Kidney (tissue), 14 donors: ENCODE data around the gene HRH1. TPM values are rescaled to one million over a fixed set of nuclear protein-coding genes. Genes with fewer than 3 reads are reported as not detected.

Experiments
- DNase-seq, 5 donors: peaks; one replicate each; pipeline ENCODE4 v3.0.0-alpha.2; 2013 to 2020
- FAIRE-seq: peaks from 2 replicates; lab custom pipeline; 2012; peaks lifted over from hg19 to GRCh38; lab: Jason Lieb, UNC
- H3K27ac ChIP-seq, 2 donors: one replicate each; pipeline ENCODE4 v1.7.0; 2013; ENCODE audit warnings: low read depth in 2 of 2, low read length in 2 of 2, inconsistent platforms in 1 of 2
- H3K27me3 ChIP-seq: one replicate; pipeline ENCODE4 v1.7.1; 2013; ENCODE audit warnings: low read length, inconsistent platforms; ENCODE audit not compliant: control insufficient read depth, insufficient read depth
- H3K36me3 ChIP-seq, 3 donors: one replicate each; pipeline versions ENCODE4 v1.7.0 to v1.7.1; 2013; ENCODE audit warnings: low read length in 3 of 3, control low read depth in 1 of 3, inconsistent platforms in 1 of 3; ENCODE audit not compliant: insufficient read depth in 3 of 3, control insufficient read depth in 2 of 3
- H3K4me1 ChIP-seq, 3 donors: one replicate each; pipeline versions ENCODE4 v1.7.0 to v1.7.1; 2013; ENCODE audit warnings: low read length in 3 of 3, inconsistent platforms in 1 of 3, low read depth in 1 of 3; ENCODE audit not compliant: control insufficient read depth in 2 of 3, insufficient read depth in 2 of 3
- H3K4me3 ChIP-seq, 3 donors: one replicate each; pipeline versions ENCODE4 v1.7.0 to v1.8.1; 2013; ENCODE audit warnings: low read length in 3 of 3, control low read depth in 1 of 3, inconsistent platforms in 1 of 3
- H3K9ac ChIP-seq, 3 donors: one replicate each; pipeline versions ENCODE4 v1.7.0 to v1.7.1; 2013; ENCODE audit warnings: low read length in 3 of 3, control low read depth in 1 of 3, inconsistent platforms in 1 of 3
- H3K9me3 ChIP-seq, 3 donors: one replicate each; pipeline versions ENCODE4 v1.7.0 to v1.7.1; 2013; ENCODE audit warnings: low read length in 3 of 3, control low read depth in 1 of 3, inconsistent platforms in 1 of 3; ENCODE audit not compliant: control insufficient read depth in 2 of 3, insufficient read depth in 1 of 3
- intact Hi-C: fragments of 100-400 bp; cut with DNase I; formaldehyde crosslinking; loops from one replicate; pipeline ENCODE4 v1.11.1; 2022
- polyA plus RNA-seq: library from polyadenylated mRNA; stranded (reverse); fragments of 350-450 nt; fragmentation: Illumina TruSeq; extraction: RNeasy Lipid Tissue Mini Kit (QIAGEN cat#74804); gene quantifications from one replicate; pipeline ENCODE4 v1.2.3, GENCODE V29; 2014; ENCODE audit warnings: low read depth, low replicate concordance; ENCODE audit not compliant: insufficient read depth
- total RNA-seq: library from RNA; stranded (reverse); fragmentation: NEBNext Ultra II Directional; extraction: Animal tissue kit (Norgen Biotek cat#: 25700); gene quantifications from one replicate; pipeline ENCODE4 v1.2.1, GENCODE V29; 2021
- TF ChIP-seq, protein P1 (sequence below): IDR thresholded peaks from 3 replicates; pipeline ENCODE4 v1.5.1; 2012; ENCODE audit warnings: mild to moderate bottlenecking, moderate library complexity, borderline replicate concordance; ENCODE audit not compliant: insufficient read depth; ENCODE audit errors: extremely low read depth
- donor health status: control.
- donor health status: control.
- donor health status: control.
- donor health status: control.
- donor health status: control.
- donor health status: DM: yes; HTN: yes; CAD: no.
- donor health status: Normal renal cell carcinoma (clear cell type).

HRH1 gene
- total and polyA plus RNA-seq, 2 donors from 2014 or later: 1.9 to 32.3 TPM

DNA sequence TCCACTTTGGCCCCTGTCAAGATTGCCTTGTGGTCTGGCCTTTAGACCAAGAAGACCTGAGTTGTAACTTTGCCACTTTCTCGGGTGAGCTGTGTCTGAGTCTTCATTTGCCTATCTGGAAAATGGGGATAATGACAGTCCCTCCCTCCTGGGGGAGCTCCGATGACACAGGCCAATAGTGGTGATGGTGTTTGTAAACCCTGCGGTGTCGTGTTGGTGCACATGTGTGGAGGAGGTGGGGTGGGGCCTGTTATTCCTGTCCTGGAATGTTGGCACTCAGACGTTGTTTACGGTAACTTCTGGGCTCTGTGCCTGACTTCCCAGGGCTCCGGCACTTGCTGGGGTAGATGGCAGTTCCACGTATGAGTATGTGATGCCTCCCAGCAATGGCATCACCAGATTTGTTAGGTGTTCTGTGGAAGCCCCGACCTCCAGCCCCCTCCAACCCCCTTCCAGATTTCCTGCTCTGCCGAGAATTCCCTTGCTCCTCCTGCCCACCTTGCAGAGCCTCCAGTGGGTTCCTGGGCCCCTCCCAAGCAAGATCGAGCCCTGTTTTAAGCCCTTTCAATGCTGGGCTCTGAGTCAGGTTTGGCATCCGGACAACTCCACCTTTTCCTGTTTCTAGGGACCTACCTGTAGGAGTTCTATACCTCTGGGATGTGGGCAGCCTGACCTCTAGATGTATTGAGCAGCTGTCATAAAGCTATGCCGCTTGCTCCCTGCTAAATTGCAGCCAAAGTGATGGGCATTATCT lies 31.4 kb downstream of the HRH1 start:
- Histone ChIP-seq H3K4me3 (no peak overlapping the region), H3K36me3 (no peaks in the 10 kb centered on the region), H3K4me1 (peaks cover 0 to 4% (median 0%) of the 10 kb centered on the region in 3 donors), H3K9ac (no peak overlapping the region), H3K27me3 (no peaks in the 10 kb centered on the region), H3K9me3 (no peaks in the 10 kb centered on the region), H3K27ac (no peak overlapping the region)
- peak in 1 of 5 donors; percentile 91 for DNase-seq
- TF ChIP-seq, protein P1, sequence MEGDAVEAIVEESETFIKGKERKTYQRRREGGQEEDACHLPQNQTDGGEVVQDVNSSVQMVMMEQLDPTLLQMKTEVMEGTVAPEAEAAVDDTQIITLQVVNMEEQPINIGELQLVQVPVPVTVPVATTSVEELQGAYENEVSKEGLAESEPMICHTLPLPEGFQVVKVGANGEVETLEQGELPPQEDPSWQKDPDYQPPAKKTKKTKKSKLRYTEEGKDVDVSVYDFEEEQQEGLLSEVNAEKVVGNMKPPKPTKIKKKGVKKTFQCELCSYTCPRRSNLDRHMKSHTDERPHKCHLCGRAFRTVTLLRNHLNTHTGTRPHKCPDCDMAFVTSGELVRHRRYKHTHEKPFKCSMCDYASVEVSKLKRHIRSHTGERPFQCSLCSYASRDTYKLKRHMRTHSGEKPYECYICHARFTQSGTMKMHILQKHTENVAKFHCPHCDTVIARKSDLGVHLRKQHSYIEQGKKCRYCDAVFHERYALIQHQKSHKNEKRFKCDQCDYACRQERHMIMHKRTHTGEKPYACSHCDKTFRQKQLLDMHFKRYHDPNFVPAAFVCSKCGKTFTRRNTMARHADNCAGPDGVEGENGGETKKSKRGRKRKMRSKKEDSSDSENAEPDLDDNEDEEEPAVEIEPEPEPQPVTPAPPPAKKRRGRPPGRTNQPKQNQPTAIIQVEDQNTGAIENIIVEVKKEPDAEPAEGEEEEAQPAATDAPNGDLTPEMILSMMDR: no peak
- no peak for FAIRE-seq
- intact Hi-C loops: no loop called here

DNA sequence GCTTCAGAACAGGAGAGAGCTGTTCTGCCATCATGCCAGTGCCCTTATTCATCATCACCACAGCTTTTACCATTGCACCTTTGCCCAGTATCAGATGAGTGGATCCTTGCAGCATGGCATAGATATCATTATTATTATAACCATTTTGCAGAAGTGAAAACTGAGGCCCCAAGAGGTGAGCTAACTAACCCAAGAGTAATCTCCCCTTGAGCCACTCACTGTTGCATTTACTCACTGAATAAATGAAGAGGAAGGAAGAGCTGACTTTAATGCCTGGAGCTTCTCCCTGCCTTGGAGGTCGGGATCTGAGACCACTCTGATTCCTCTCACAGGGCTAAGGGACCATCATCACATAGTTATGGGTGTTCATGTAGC lies 32.0 kb downstream of the HRH1 start:
- no peak overlapping the region for H3K27ac ChIP-seq
- intact Hi-C loops: no loop called here
- no peak overlapping the region for H3K4me3 ChIP-seq
- FAIRE-seq (no peak), DNase-seq (no peak)
- H3K9me3 ChIP-seq: no peaks in the 10 kb centered on the region
- no peak overlapping the region for H3K9ac ChIP-seq
- TF ChIP-seq, protein P1: no peak
- H3K4me1 ChIP-seq: peaks cover 0 to 4% (median 0%) of the 10 kb centered on the region in 3 donors
- H3K27me3 ChIP-seq: no peaks in the 10 kb centered on the region
- H3K36me3 ChIP-seq: no peaks in the 10 kb centered on the region

DNA sequence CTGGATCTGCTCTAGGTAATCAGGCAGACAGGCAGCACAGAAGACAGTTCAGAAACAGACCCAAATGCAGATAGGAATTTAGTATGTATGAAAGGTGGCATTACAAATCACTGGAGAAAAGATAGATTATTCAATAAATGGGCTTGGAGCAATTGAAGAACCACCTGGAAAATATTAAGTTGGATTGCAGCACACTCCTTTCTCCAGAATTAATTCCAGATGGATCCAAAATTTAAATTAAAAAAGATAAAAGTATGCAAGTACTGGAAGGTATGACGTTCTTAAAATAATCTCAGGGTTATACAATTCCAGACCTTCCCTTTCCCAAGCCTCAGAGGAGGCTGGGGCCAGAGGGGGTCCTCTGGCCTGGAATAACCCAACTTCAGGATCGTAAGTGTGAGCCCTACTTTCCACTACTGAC lies 32.5 kb downstream of the HRH1 start:
- Histone ChIP-seq H3K36me3 (no peaks in the 10 kb centered on the region), H3K9me3 (no peaks in the 10 kb centered on the region), H3K4me1 (peaks cover 0 to 4% (median 0%) of the 10 kb centered on the region in 3 donors), H3K4me3 (no peak overlapping the region), H3K9ac (no peak overlapping the region), H3K27me3 (no peaks in the 10 kb centered on the region), H3K27ac (no peak overlapping the region)
- TF ChIP-seq, protein P1: no peak
- DNase-seq (no peak), FAIRE-seq (no peak)
- intact Hi-C loops: no loop called here
